H9 (cell line): Measurements from ENCODE around the gene PGGHG. TPM values are rescaled to one million over a fixed set of nuclear protein-coding genes. Genes with fewer than 3 reads are reported as not detected.

ENCODE experiments used
- DNase-seq: peaks from one replicate; pipeline ENCODE4 v3.0.0-alpha.2; 2017
- H2AFZ ChIP-seq: one replicate; pipeline ENCODE4 v1.6.1; 2013; ENCODE audit warnings: mild to moderate bottlenecking, low read length, control low read depth, moderate library complexity
- H2AK5ac ChIP-seq: 2 replicates; pipeline ENCODE4 v1.6.1; 2013; ENCODE audit warnings: low read length, control low read depth, mixed read lengths; ENCODE audit not compliant: insufficient read length
- H2BK120ac ChIP-seq: one replicate; pipeline ENCODE4 v1.6.1; 2013; ENCODE audit warnings: low read depth, mild to moderate bottlenecking, low read length, control low read depth, inconsistent platforms; ENCODE audit not compliant: poor library complexity, severe bottlenecking
- H2BK12ac ChIP-seq: 2 replicates; pipeline ENCODE4 v1.6.1; 2013; ENCODE audit warnings: low read length, control low read depth, mixed read lengths, low read depth; ENCODE audit not compliant: insufficient read length
- H2BK15ac ChIP-seq: 2 replicates; pipeline ENCODE4 v1.6.1; 2013; ENCODE audit warnings: low read depth, low read length, control low read depth
- H2BK20ac ChIP-seq: one replicate; pipeline ENCODE4 v1.6.1; 2013; ENCODE audit warnings: low read depth, mild to moderate bottlenecking, low read length, control low read depth, inconsistent platforms; ENCODE audit not compliant: poor library complexity, severe bottlenecking
- H2BK5ac ChIP-seq: 2 replicates; pipeline ENCODE4 v1.6.1; 2013; ENCODE audit warnings: low read length, control low read depth, mixed read lengths; ENCODE audit not compliant: insufficient read length
- H3K14ac ChIP-seq: 2 replicates; pipeline ENCODE4 v1.6.1; 2013; ENCODE audit warnings: low read length, control low read depth; ENCODE audit not compliant: insufficient read depth
- H3K18ac ChIP-seq: 2 replicates; pipeline ENCODE4 v1.6.1; 2013; ENCODE audit warnings: low read depth, mild to moderate bottlenecking, mixed read lengths, low read length, control low read depth; ENCODE audit not compliant: insufficient read length
- H3K23ac ChIP-seq: 2 replicates; pipeline ENCODE4 v1.6.1; 2013; ENCODE audit warnings: low read length, control low read depth, mixed read lengths, low read depth; ENCODE audit not compliant: insufficient read length
- H3K23me2 ChIP-seq: 2 replicates; pipeline ENCODE4 v1.6.1; 2013; ENCODE audit warnings: low read depth, mild to moderate bottlenecking, mixed read lengths, low read length, control low read depth; ENCODE audit not compliant: insufficient read length, poor library complexity, severe bottlenecking
- H3K27ac ChIP-seq: 2 replicates; pipeline ENCODE4 v1.5.1; 2013; ENCODE audit warnings: low read length, control low read depth, mixed read lengths, low read depth; ENCODE audit not compliant: insufficient read length
- H3K27me3 ChIP-seq: 2 replicates; pipeline ENCODE4 v1.6.1; 2013; ENCODE audit warnings: low read length, control low read depth, inconsistent platforms; ENCODE audit not compliant: insufficient read depth
- H3K4ac ChIP-seq: 2 replicates; pipeline ENCODE4 v1.6.1; 2013; ENCODE audit warnings: low read depth, mild to moderate bottlenecking, control low read depth, inconsistent platforms, low read length, moderate library complexity
- H3K4me1 ChIP-seq: 2 replicates; pipeline ENCODE4 v1.6.1; 2013; ENCODE audit warnings: low read length, control low read depth, inconsistent platforms; ENCODE audit not compliant: insufficient read depth
- H3K4me2 ChIP-seq: 2 replicates; pipeline ENCODE4 v1.6.1; 2013; ENCODE audit warnings: low read length, control low read depth, mixed read lengths; ENCODE audit not compliant: insufficient read length, insufficient read depth
- H3K56ac ChIP-seq: 2 replicates; pipeline ENCODE4 v1.6.1; 2013; ENCODE audit warnings: low read depth, mild to moderate bottlenecking, mixed read lengths, low read length, control low read depth; ENCODE audit not compliant: insufficient read length
- H3K79me1 ChIP-seq: 2 replicates; pipeline ENCODE4 v1.6.1; 2013; ENCODE audit warnings: low read depth, mild to moderate bottlenecking, moderate library complexity, low read length, control low read depth, inconsistent platforms; ENCODE audit not compliant: insufficient read depth, poor library complexity, severe bottlenecking
- H3K79me2 ChIP-seq: 2 replicates; pipeline ENCODE4 v1.6.1; 2013; ENCODE audit warnings: low read length, control low read depth, inconsistent platforms; ENCODE audit not compliant: insufficient read depth
- H3K9ac ChIP-seq: 2 replicates; pipeline ENCODE4 v1.6.1; 2013; ENCODE audit warnings: low read length, control low read depth, mixed read lengths; ENCODE audit not compliant: insufficient read length; ENCODE audit errors: extremely low read depth
- H3K9me3 ChIP-seq: one replicate; pipeline ENCODE4 v1.6.1; 2013; ENCODE audit warnings: low read depth, low read length, inconsistent platforms; ENCODE audit not compliant: control insufficient read depth
- H3T11ph ChIP-seq: one replicate; pipeline ENCODE4 v1.6.1; 2013; ENCODE audit warnings: mild to moderate bottlenecking, low read length, control low read depth, inconsistent platforms
- H4K20me1 ChIP-seq: one replicate; pipeline ENCODE4 v1.6.1; 2013; ENCODE audit not compliant: control insufficient read depth, insufficient read length, insufficient read depth
- H4K5ac ChIP-seq: 2 replicates; pipeline ENCODE4 v1.6.1; 2013; ENCODE audit warnings: low read depth, mild to moderate bottlenecking, mixed read lengths, low read length, control low read depth; ENCODE audit not compliant: insufficient read length
- H4K8ac ChIP-seq: replicated peaks from 2 replicates; pipeline ENCODE4 v1.6.1; 2013; ENCODE audit warnings: low read length, control low read depth, mixed read lengths, low read depth; ENCODE audit not compliant: insufficient read length
- H4K91ac ChIP-seq: 2 replicates; pipeline ENCODE4 v1.6.1; 2013; ENCODE audit warnings: low read depth, mild to moderate bottlenecking, moderate library complexity, mixed read lengths, low read length, control low read depth; ENCODE audit not compliant: insufficient read length
- H3K27ac Mint-ChIP-seq, 3 experiments: 2 replicates in 2 of 3; 3 replicates in 1 of 3; pipeline ENCODE4 v1.8.0; 2020 to 2021; ENCODE audit warnings: mixed read lengths in 3 of 3, mild to moderate bottlenecking in 1 of 3, moderate library complexity in 1 of 3
- H3K27me3 Mint-ChIP-seq: 2 replicates; pipeline ENCODE4 v1.8.0; 2021; ENCODE audit warnings: low read depth, mild to moderate bottlenecking, moderate library complexity, mixed read lengths
- H3K36me3 Mint-ChIP-seq, 3 experiments: 2 replicates in 2 of 3; 3 replicates in 1 of 3; pipeline ENCODE4 v1.8.0; 2020 to 2021; ENCODE audit warnings: low read depth in 3 of 3, mixed read lengths in 3 of 3; ENCODE audit not compliant: insufficient read depth in 1 of 3
- H3K4me1 Mint-ChIP-seq, 2 experiments: 2 replicates each; pipeline ENCODE4 v1.8.0; 2020; ENCODE audit warnings: mixed read lengths in 2 of 2
- H3K4me3 Mint-ChIP-seq, 2 experiments: 2 replicates in 1 of 2; 3 replicates in 1 of 2; pipeline ENCODE4 v1.8.0; 2020 to 2021; ENCODE audit warnings: mild to moderate bottlenecking in 2 of 2, mixed read lengths in 2 of 2, moderate library complexity in 1 of 2
- H3K9me3 Mint-ChIP-seq, 2 experiments: 2 replicates in 1 of 2; 3 replicates in 1 of 2; pipeline ENCODE4 v1.8.0; 2020; ENCODE audit warnings: mild to moderate bottlenecking in 2 of 2, mixed read lengths in 2 of 2, moderate library complexity in 1 of 2
- CTCF ChIP-seq: fragments of 200-600 bp; sonication (generic); conservative IDR thresholded peaks from 3 replicates; pipeline ENCODE4 v1.8.0; 2021; ENCODE audit warnings: antibody characterized with exemption, mild to moderate bottlenecking
- WGBS: extraction: QIAGEN DNeasy Blood & Tissue Kit; methylation state at CpG from one replicate; pipeline ENCODE4 v1.1.7; 2013; ENCODE audit warnings: missing lambda C conversion rate, low lambda C conversion rate, mixed read lengths; ENCODE audit not compliant: insufficient read length; ENCODE audit errors: extremely low coverage; 5-methylcytosine and 5-hydroxymethylcytosine counted together
- total RNA-seq: library from RNA; stranded (reverse); gene quantifications from 2 replicates; pipeline ENCODE4 v1.2.1, GENCODE V29; 2021

Gene PGGHG
- total RNA-seq, 1 experiment from 2014 or later, result 58.3 TPM

GRCh38 chr11:294780-295179 is 5.9 kb downstream of the PGGHG start:
- no peak overlapping the region for H3K27ac Mint-ChIP-seq
- Histone ChIP-seq H2BK12ac (no peak overlapping the region), H3K27ac (no peak overlapping the region), H3K4me1 (no peaks in the 10 kb centered on the region), H4K5ac (no peak overlapping the region), H3K4ac (no peak overlapping the region), H2AFZ (no peak overlapping the region), H3K79me2 (no peaks in the 10 kb centered on the region), H3K18ac (no peak overlapping the region), H2AK5ac (no peak overlapping the region), H4K91ac (no peak overlapping the region), H3K23ac (no peak overlapping the region), H3K9ac (no peak overlapping the region), H2BK15ac (no peak overlapping the region), H3K4me2 (no peak overlapping the region), H2BK20ac (no peak overlapping the region), H3K14ac (no peak overlapping the region), H4K20me1 (no peaks in the 10 kb centered on the region), H2BK5ac (no peak overlapping the region), H3K9me3 (no peaks in the 10 kb centered on the region), H3T11ph (no peak overlapping the region), H4K8ac (no peak overlapping the region), H2BK120ac (no peak overlapping the region), H3K79me1 (no peaks in the 10 kb centered on the region), H3K27me3 (no peaks in the 10 kb centered on the region), H3K56ac (no peak overlapping the region), H3K23me2 (no peaks in the 10 kb centered on the region)
- no peak overlapping the region for H3K4me3 Mint-ChIP-seq
- H3K27me3 Mint-ChIP-seq, result no peaks in the 10 kb centered on the region
- no peak for TF ChIP-seq CTCF
- no peak for DNase-seq
- H3K4me1 Mint-ChIP-seq, result peaks cover 18 to 26% of the 10 kb centered on the region in 2 experiments
- H3K36me3 Mint-ChIP-seq, result peaks cover 19 to 40% (median 23%) of the 10 kb centered on the region in 3 experiments
- WGBS, result no CpG with 5 or more reads among the region's 16 CpGs
- no peaks in the 10 kb centered on the region for H3K9me3 Mint-ChIP-seq
